ENCODE results near the gene TIGD7.
"Not testable (repeated sequence)": the region's sequence is repeated elsewhere in the genome, so short reads cannot be mapped to it uniquely, and the experiment has no call there.

The TIGD7 gene

GRCh38 chr16:3282103-3282729 lies 23.0 kb downstream of the TIGD7 start:
- DNase-seq, result peak in 1 of 2 donors; percentile 9

- DNase-seq, result no peak
These were observed 23.9 kb downstream of the TIGD7 start for GRCh38 chr16:3281222-3281820.

GRCh38 chr16:3276679-3277078 lies 28.6 kb downstream of the TIGD7 start:
- DNase-seq, result no peak

GRCh38 chr16:3274947-3275346 lies 30.3 kb downstream of the TIGD7 start:
- no peak for DNase-seq

GRCh38 chr16:3274490-3274889 lies 30.7 kb downstream of the TIGD7 start:
- DNase-seq, result no peak

GRCh38 chr16:3271281-3271680 lies 33.9 kb downstream of the TIGD7 start:
- DNase-seq, result not testable (repeated sequence)

GRCh38 chr16:3270718-3271117 lies 34.5 kb downstream of the TIGD7 start:
- DNase-seq, result not testable (repeated sequence)

GRCh38 chr16:3268294-3268693 lies 36.9 kb downstream of the TIGD7 start:
- DNase-seq, result no peak

GRCh38 chr16:3266873-3267537 lies 38.2 kb downstream of the TIGD7 start:
- peak in 1 of 2 donors; percentile 5 for DNase-seq

GRCh38 chr16:3264137-3265036 lies 40.8 kb downstream of the TIGD7 start:
- peak; percentile 95 to 98 for DNase-seq

GRCh38 chr16:3262517-3262916 lies 42.7 kb downstream of the TIGD7 start:
- DNase-seq, result no peak

- no peak for DNase-seq
These were observed 45.4 kb downstream of the TIGD7 start for GRCh38 chr16:3259836-3260235.

- no peak for DNase-seq
These were observed 48.3 kb downstream of the TIGD7 start for GRCh38 chr16:3256866-3257465.

- no peak for DNase-seq
These were observed 48.9 kb downstream of the TIGD7 start, which contains the start of gene MEFV for GRCh38 chr16:3256146-3256865. MEFV (minus strand) TSS chr16:3256633; CDS start chr16:3256587, 46 bp downstream.

GRCh38 chr16:3254309-3254708 lies 50.9 kb downstream of the TIGD7 start:
- DNase-seq, result no peak

- no peak for DNase-seq
These were observed 52.3 kb downstream of the TIGD7 start for GRCh38 chr16:3252967-3253366.

GRCh38 chr16:3249451-3249850 lies 55.8 kb downstream of the TIGD7 start:
- DNase-seq, result no peak

- DNase-seq, result no peak
These were observed 56.2 kb downstream of the TIGD7 start for GRCh38 chr16:3249020-3249419.

All from activated CD4-positive, alpha-beta T cell treated with anti-CD3 and anti-CD28 coated beads for 4 hours (primary cell).